Measurements from ENCODE around the gene HCCS.

DNA sequence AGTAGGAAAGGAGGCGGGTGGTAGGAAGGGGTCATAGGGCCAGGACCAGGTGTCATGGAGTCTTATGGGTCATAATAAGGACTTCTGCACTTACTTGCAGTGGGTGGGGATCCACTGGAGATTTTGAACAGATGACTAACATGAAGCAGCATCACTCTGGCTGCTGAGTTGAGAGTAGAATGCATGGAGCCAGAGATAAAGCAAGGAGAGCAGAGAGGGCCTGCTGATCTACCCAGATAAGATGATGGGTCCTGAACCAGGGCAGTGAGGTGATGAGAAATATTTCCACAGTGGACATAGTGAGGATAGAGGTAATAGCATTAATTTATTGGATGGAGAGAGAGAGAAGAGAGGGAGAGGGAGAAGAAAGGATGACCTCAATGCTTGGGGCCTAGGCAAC is 48.0 kb downstream of the HCCS start:
- TF ChIP-seq POLR2A (IDR thresholded peaks at IDR 0.05), result no peak
- TF ChIP-seq, protein P1, sequence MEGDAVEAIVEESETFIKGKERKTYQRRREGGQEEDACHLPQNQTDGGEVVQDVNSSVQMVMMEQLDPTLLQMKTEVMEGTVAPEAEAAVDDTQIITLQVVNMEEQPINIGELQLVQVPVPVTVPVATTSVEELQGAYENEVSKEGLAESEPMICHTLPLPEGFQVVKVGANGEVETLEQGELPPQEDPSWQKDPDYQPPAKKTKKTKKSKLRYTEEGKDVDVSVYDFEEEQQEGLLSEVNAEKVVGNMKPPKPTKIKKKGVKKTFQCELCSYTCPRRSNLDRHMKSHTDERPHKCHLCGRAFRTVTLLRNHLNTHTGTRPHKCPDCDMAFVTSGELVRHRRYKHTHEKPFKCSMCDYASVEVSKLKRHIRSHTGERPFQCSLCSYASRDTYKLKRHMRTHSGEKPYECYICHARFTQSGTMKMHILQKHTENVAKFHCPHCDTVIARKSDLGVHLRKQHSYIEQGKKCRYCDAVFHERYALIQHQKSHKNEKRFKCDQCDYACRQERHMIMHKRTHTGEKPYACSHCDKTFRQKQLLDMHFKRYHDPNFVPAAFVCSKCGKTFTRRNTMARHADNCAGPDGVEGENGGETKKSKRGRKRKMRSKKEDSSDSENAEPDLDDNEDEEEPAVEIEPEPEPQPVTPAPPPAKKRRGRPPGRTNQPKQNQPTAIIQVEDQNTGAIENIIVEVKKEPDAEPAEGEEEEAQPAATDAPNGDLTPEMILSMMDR (IDR thresholded peaks at IDR 0.05), result no peak
- no peak for TF ChIP-seq EP300 (IDR thresholded peaks at IDR 0.05; ENCODE audit: low read depth)
